Spleen (tissue), 11 donors: ENCODE measurements around the gene PPP1CA. TPM values are rescaled to one million over a fixed set of nuclear protein-coding genes. Genes with fewer than 3 reads are reported as not detected.

Source experiments
- DNase-seq: peaks from one replicate; pipeline ENCODE4 v3.0.0-alpha.2; 2020
- H3K27ac ChIP-seq, 8 donors: fragments of 200-600 bp; sonication (generic) in 7 of 8; 1 replicate in 4 of 8; 2 replicates in 4 of 8; pipeline versions ENCODE4 v1.5.0 to v1.8.0; 2016 to 2021; ENCODE audit warnings: inconsistent platforms in 4 of 8, mild to moderate bottlenecking in 4 of 8, moderate library complexity in 1 of 8
- H3K27me3 ChIP-seq, 7 donors: fragments of 200-600 bp; sonication (generic) in 6 of 7; replicated peaks in 1 of 7; 1 replicate in 4 of 7; 2 replicates in 3 of 7; pipeline versions ENCODE4 v1.5.0 to v1.8.0; 2016 to 2021; ENCODE audit warnings: inconsistent platforms in 3 of 7, mild to moderate bottlenecking in 1 of 7
- H3K36me3 ChIP-seq, 6 donors: fragments of 200-600 bp; sonication (generic) in 5 of 6; 1 replicate in 4 of 6; 2 replicates in 2 of 6; pipeline versions ENCODE4 v1.5.0 to v1.8.0; 2016 to 2021; ENCODE audit warnings: inconsistent platforms in 2 of 6
- H3K4me1 ChIP-seq, 6 donors: fragments of 200-600 bp; sonication (generic) in 5 of 6; 1 replicate in 3 of 6; 2 replicates in 3 of 6; pipeline versions ENCODE4 v1.5.0 to v1.8.0; 2016 to 2021; ENCODE audit warnings: inconsistent platforms in 3 of 6
- H3K4me3 ChIP-seq, 8 donors: fragments of 200-600 bp; sonication (generic) in 7 of 8; 1 replicate in 4 of 8; 2 replicates in 4 of 8; pipeline versions ENCODE4 v1.5.0 to v1.8.0; 2016 to 2021; ENCODE audit warnings: inconsistent platforms in 4 of 8, mild to moderate bottlenecking in 4 of 8, moderate library complexity in 2 of 8
- H3K9me3 ChIP-seq, 8 donors: fragments of 200-600 bp; sonication (generic) in 7 of 8; 1 replicate in 4 of 8; 2 replicates in 4 of 8; pipeline versions ENCODE4 v1.5.0 to v1.8.0; 2016 to 2021; ENCODE audit warnings: inconsistent platforms in 4 of 8
- CTCF ChIP-seq, 11 experiments: fragments of 200-600 bp in 7 of 11; fragments of 450-650 bp in 4 of 11; sonication (generic) in 4 of 11; IDR thresholded peaks in 8 of 11; conservative IDR thresholded peaks in 3 of 11; 1 replicate in 7 of 11; 2 replicates in 4 of 11; pipeline versions ENCODE4 v1.4.0 to v1.8.0; 2016 to 2021; ENCODE audit warnings: antibody characterized with exemption in 11 of 11, inconsistent platforms in 4 of 11, mild to moderate bottlenecking in 1 of 11
- POLR2A ChIP-seq, 3 donors: fragments of 450-650 bp; IDR thresholded peaks; one replicate each; pipeline ENCODE4 v1.5.1; 2017; ENCODE audit warnings: antibody characterized with exemption in 3 of 3, mild to moderate bottlenecking in 1 of 3
- POLR2AphosphoS5 ChIP-seq, 3 donors: sonication (generic); formaldehyde crosslinking; IDR thresholded peaks; one replicate each; pipeline ENCODE4 v1.5.1; 2017; ENCODE audit warnings: antibody characterized with exemption in 3 of 3
- WGBS, 5 donors: extraction: QIAGEN DNeasy Blood & Tissue Kit in 3 of 5; methylation state at CpG; one replicate each; pipeline versions ENCODE4 v1.1.5 to v1.1.7; 2013 to 2018; 5-methylcytosine and 5-hydroxymethylcytosine counted together
- intact Hi-C: fragments of 100-400 bp; cut with DNase I; formaldehyde crosslinking; loops from one replicate; pipeline ENCODE4 v1.15.0; 2023; ENCODE audit warnings: low total_unique reads
- polyA plus RNA-seq, 3 donors: library from polyadenylated mRNA; stranded (reverse); fragments of 200-250 nt; gene quantifications; one replicate each; pipeline ENCODE4 v1.2.1, GENCODE V29; 2013
- total RNA-seq, 7 donors: library from RNA; depleted of rRNA in 3 of 7; stranded (reverse); fragments of >200 nt in 3 of 7; fragmentation: NEBNext Ultra II Directional in 4 of 7; extraction: Animal tissue kit (Norgen Biotek cat#: 25700) in 4 of 7; gene quantifications; one replicate each; pipeline versions ENCODE4 v1.1.0 to v1.2.1, GENCODE V29; 2016 to 2021
- donor health status: healthy with polysubstance abuse.
- donor health status: DM: no; HTN: no; CAD: no; lungs with moderate emphysema.
- donor health status: DM: no; HTN: no; CAD: no.
- donor health status: Bipolar disorder and iron deficiency.
- donor health status: healthy.
- donor health status: DM: no; HTN: no; CAD: no.
- donor health status: DM: yes; HTN: yes; CAD: no.

Gene PPP1CA
- total and polyA plus RNA-seq, 10 donors, result 147 to 207 (median 158) TPM

GRCh38 chr11:67395555-67396258, 6.0 kb downstream of the PPP1CA start:
- H3K27ac ChIP-seq, result peak overlapping the region in 1 of 8 donors; percentile 75
- no peaks in the 10 kb centered on the region for H3K9me3 ChIP-seq
- peaks cover 41 to 92% (median 66%) of the 10 kb centered on the region in 6 donors for H3K4me1 ChIP-seq
- intact Hi-C loops, result loop anchor here (5.0 kb wide), 1 partner anchor 112 kb away; the partner anchor contains the start of genes CDK2AP2 and PITPNM1
- 86 to 95% (median 89%) methylated on average over 13 to 19 of the region's 19 CpGs for WGBS, 5 donors
- H3K27me3 ChIP-seq, result no peaks in the 10 kb centered on the region
- TF ChIP-seq POLR2AphosphoS5 (IDR thresholded peaks at IDR 0.05) (peak in 2 of 3 donors; percentile 4 to 70), CTCF (IDR thresholded peaks at IDR 0.05 in 8 of 11, conservative IDR thresholded peaks at IDR 0.05 in 3 of 11) (no peak)
- H3K4me3 ChIP-seq, result no peak overlapping the region
- H3K36me3 ChIP-seq, result peaks cover 0 to 76% (median 51%) of the 10 kb centered on the region in 6 donors
- DNase-seq, result peak; percentile 75

GRCh38 chr11:67393990-67394389, 7.7 kb downstream of the PPP1CA start:
- peaks cover 0 to 59% (median 34%) of the 10 kb centered on the region in 6 donors for H3K36me3 ChIP-seq
- H3K9me3 ChIP-seq, result no peaks in the 10 kb centered on the region
- intact Hi-C loops, result no loop called here
- no peak overlapping the region for H3K4me3 ChIP-seq
- peak overlapping the region in 1 of 8 donors; percentile 4 for H3K27ac ChIP-seq
- TF ChIP-seq CTCF (IDR thresholded peaks at IDR 0.05 in 8 of 11, conservative IDR thresholded peaks at IDR 0.05 in 3 of 11) (no peak), POLR2AphosphoS5 (IDR thresholded peaks at IDR 0.05) (no peak), POLR2A (IDR thresholded peaks at IDR 0.05) (no peak)
- 70 to 90% (median 79%) methylated on average over 3 to 5 of the region's 5 CpGs for WGBS, 5 donors
- DNase-seq, result no peak
- H3K27me3 ChIP-seq, result no peaks in the 10 kb centered on the region
- H3K4me1 ChIP-seq, result peaks cover 27 to 92% (median 60%) of the 10 kb centered on the region in 6 donors

- no peaks in the 10 kb centered on the region for H3K9me3 ChIP-seq
- peaks cover 24 to 89% (median 55%) of the 10 kb centered on the region in 6 donors for H3K4me1 ChIP-seq
- H3K27ac ChIP-seq, result no peak overlapping the region
- intact Hi-C loops, result no loop called here
- peak; percentile 77 for DNase-seq
- TF ChIP-seq POLR2AphosphoS5 (IDR thresholded peaks at IDR 0.05), result peak in 1 of 3 donors; percentile 15
- TF ChIP-seq CTCF (IDR thresholded peaks at IDR 0.05 in 8 of 11, conservative IDR thresholded peaks at IDR 0.05 in 3 of 11), result no peak
- no peak overlapping the region for H3K4me3 ChIP-seq
- peaks cover 0 to 54% (median 28%) of the 10 kb centered on the region in 6 donors for H3K36me3 ChIP-seq
- WGBS, 5 donors, result 92 to 94% (median 93%) methylated on average over 17 to 18 of the region's 18 CpGs
- no peaks in the 10 kb centered on the region for H3K27me3 ChIP-seq
These were observed 8.2 kb downstream of the PPP1CA start for GRCh38 chr11:67393437-67393836.

GRCh38 chr11:67392183-67392715, 9.4 kb downstream of the PPP1CA start:
- Histone ChIP-seq H3K27ac (peak overlapping the region; percentile 78 to 93 (median 84)), H3K4me1 (peaks cover 21 to 77% (median 45%) of the 10 kb centered on the region in 6 donors), H3K9me3 (no peaks in the 10 kb centered on the region), H3K27me3 (no peaks in the 10 kb centered on the region), H3K36me3 (peaks cover 0 to 42% (median 16%) of the 10 kb centered on the region in 6 donors), H3K4me3 (peak overlapping the region; percentile 74 to 97 (median 90))
- 10 to 12% (median 11%) methylated on average over 23 to 31 of the region's 31 CpGs for WGBS, 5 donors
- TF ChIP-seq POLR2AphosphoS5 (IDR thresholded peaks at IDR 0.05), result no peak
- no peak for TF ChIP-seq CTCF (IDR thresholded peaks at IDR 0.05 in 8 of 11, conservative IDR thresholded peaks at IDR 0.05 in 3 of 11)
- TF ChIP-seq POLR2A (IDR thresholded peaks at IDR 0.05), result no peak
- intact Hi-C loops, result no loop called here
- no peak for DNase-seq
